Dermis blood vessel endothelial cell (primary cell): ENCODE measurements around the gene MAD1L1. TPM values are rescaled to one million over a fixed set of nuclear protein-coding genes. Genes with fewer than 3 reads are reported as not detected.
A peak's percentile ranks its signal among the peaks of the same experiment; 100 is the strongest.

Experiments
- DNase-seq: peaks from one replicate; pipeline ENCODE4 v3.0.0; 2010
- total RNA-seq: library from RNA; depleted of rRNA; stranded (reverse); fragments of >200 nt; gene quantifications from 2 replicates; pipeline ENCODE4 v1.2.3, GENCODE V29; 2014

The MAD1L1 gene
- total RNA-seq, 1 donor from 2014 or later: 53.3 TPM

DNA sequence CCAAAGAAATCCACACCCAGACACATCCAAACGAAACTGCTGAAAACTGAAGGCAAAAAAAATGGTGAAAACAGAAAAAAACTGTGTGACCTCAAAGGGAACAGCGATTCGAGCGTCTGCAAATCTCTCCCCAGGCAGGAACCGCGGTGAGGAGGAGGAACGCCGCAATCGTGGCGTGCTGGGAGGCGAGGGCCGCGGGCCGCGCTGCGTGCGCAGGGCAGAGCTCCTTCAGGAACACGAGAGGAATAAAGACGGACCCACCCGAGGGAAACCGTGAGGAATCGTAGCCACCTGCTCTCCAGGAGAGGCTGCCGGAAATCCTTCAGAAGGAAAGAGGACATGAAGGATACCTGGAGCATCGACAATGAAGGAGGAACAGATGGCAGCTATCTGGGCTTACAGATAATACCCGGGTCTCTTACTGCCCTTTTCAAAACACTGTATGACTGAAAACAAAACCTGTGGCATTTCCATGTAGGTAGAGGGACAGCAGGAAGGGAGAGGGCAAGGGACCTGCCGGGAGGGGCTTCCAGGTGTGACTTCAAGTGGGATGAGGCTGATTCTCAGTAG lies 266.0 kb downstream of the MAD1L1 start:
- no peak for DNase-seq

DNA sequence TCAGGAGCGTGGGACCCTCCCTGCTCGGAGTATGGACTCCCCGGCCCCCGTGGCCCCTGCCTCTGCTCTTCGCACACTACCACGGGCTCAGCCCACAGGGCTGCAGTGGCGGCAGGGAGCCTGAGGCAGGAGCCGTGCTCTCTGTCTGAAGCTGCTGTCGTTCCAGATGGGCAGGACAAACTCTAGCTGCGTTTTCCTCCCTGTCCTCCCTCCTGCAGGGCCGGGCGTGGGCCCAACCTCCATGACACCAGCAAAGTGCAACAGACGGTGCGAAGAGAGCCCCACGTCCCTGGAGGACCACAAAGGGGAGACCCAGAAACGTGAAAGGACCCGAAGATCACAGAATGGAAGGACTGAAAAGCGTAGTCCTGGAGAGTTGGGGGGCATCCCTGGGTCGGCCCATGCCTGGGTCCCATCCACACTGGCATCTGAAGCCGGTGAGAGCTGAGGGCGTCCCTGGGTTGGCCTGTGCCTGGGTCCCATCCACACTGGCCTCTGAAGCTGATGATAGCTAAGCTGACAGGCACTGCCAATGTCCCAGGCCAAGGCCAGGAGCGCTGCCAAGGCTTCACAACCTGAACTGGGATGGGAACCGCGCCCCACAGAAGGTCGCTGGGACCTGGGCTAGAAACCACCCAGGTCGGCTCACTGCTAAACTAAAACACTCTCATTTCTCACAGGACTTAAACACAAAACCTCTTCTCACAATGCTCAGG lies 267.0 kb downstream of the MAD1L1 start:
- DNase-seq: no peak

DNA sequence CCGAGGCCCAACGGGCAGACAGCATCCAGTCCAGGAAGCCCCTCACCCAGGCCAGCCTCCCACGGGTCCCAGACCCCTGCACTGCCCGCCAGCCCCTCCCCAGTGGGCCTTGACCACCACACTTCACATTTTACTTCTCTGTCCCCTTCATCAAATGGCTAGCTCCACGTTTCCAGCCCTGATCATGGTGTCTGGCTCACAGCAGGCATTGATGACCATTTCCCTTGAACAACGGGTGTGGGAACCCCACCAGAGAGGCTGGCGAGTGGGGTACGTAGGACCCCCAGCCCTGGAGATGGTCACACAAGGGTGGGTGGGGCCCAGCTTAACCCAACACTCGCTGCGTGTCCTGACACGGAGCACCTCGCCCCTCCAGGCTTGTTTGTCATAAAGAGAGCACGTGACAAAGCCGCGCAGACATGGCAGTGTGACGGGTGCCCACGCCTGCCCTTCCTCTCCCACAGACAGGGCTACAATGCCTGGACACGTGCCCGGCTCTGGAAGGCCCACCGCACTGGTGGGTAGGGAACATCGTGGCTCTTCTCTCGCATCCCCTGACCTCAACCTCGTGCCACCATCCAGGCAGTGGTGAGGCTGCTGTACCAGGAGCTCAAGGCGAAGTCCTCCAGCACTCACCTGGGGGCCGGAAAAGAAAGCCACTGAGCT lies 267.7 kb downstream of the MAD1L1 start:
- no peak for DNase-seq

DNA sequence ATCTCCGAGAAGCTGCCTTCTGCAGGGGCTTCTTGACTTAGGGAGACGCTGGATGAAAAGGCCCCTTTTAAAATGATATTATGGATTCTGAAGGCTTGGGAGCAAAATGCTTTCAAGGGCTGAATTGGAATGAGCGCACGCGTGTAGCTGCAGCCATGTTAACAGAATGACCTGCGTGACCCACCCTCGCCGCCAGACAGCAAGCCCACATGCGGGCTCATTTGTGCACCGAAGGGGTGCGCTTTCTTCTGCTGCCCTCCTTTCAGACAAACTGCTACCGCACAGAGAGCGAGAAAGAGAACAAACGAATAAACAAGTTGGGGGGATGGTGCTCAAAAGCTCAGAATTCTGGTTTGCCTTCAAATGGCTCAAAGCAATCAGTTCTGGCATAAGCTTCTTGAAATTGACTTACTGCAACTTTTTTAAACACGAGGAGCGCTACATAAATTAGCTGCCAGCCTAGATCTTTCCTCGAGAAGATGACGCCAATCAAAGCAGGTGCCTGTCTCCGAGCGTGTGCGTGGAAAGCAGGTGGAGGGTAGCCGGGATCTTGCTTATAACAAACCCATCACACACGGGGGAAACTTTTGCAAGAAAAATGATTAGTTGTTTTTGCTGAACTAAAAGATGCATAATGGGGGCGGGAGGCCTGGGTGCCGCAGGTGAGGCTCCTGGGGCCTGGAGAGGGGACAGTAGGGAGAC lies 268.4 kb downstream of the MAD1L1 start:
- DNase-seq: no peak

DNA sequence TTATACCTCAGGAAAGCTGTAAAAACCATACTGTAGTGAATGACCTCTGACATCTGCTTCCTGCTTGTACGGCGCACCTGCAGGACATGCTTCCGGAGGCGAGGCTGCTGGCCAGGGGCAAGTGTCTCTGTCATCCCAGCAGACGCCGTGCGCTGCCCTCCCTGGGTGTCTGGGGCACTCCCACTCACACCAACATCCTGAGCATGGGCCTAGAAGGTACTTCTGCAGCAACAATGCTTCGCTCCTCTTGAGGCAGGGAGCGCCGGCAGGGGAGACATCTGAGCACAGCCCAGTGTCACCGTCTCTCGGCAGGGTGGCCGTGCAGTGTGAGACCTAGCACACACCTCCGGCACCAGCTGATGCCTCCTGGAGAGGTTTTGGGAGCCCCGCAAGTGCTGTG lies 269.2 kb downstream of the MAD1L1 start:
- DNase-seq: no peak

DNA sequence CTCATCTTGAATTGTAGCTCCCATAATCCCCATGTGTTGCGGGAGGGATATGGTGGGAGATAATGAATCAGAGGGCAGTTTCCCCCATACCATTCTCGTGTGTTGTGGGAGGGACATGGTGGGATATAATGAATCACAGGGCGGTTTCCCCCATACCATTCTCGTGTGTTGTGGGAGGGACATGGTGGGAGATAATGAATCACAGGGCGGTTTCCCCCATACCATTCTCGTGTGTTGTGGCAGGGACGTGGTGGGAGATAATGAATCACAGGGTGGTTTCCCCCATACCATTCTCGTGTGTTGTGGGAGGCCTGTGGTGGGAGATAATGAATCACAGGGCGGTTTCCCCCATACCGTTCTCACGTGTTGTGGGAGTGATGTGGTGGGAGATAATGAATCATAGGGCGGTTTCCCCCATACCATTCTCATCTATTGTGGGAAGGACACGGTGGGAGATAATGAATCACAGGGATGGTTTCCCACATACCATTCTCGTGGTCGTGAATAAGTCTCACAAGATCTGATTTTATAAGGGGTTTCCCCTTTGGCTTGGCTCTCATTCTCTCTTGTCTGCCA lies 271.0 kb downstream of the MAD1L1 start:
- peak; percentile 10 for DNase-seq

DNA sequence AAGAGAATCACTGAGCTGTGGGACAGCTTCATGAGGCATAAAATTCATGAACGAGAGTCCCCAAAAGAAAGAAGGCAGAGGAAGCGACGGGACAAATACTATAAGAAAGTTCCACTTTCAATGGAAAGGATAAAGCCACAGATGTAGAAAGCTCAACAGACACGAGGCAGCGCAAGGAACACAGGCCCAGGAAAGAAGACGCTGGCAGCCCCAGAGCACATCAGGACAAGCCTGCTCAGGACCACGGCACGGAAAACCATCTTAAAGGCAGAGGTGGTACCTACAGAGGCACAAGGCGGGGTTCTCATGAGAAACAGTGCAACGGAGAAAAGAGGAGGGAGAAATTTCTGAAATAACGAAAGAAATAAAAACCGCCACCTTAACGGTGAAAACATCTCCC lies 273.4 kb downstream of the MAD1L1 start:
- DNase-seq: no peak

DNA sequence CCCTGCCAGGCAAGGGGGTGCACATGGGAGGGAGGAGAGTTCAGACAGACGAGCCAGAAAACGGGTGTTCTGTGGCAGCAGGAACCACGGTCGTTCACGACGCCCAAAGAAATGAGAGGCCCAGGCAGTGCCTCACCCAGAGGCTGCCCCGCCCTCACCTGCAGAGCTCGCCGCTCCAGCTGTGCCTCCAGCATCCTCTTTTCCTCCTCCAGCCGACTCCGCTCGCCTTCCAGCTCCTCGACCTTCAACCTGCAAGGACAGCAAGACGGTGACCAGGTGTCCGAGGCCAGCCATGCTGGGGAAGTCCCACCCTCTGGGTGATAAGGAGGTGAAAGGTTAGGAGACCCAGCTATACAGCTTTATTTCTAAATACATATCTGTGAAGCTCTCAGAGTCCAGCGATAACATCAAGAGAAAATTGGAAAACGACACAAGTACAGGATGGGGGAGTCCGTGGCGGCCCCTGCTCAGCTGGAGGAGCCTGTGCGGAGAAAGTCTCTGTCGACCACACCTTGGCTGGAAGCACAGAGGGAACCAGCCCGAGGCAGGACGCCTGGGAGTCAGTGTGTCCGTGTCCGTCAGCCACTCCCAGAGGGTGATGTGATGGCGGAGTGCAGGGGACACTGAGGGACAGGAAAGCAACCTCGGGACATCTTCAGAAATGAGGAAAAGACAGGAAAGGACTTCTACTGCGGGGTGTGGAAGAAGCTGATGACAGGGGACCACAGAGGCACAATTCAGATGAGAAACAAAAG lies 275.1 kb downstream of the MAD1L1 start:
- DNase-seq: no peak

DNA sequence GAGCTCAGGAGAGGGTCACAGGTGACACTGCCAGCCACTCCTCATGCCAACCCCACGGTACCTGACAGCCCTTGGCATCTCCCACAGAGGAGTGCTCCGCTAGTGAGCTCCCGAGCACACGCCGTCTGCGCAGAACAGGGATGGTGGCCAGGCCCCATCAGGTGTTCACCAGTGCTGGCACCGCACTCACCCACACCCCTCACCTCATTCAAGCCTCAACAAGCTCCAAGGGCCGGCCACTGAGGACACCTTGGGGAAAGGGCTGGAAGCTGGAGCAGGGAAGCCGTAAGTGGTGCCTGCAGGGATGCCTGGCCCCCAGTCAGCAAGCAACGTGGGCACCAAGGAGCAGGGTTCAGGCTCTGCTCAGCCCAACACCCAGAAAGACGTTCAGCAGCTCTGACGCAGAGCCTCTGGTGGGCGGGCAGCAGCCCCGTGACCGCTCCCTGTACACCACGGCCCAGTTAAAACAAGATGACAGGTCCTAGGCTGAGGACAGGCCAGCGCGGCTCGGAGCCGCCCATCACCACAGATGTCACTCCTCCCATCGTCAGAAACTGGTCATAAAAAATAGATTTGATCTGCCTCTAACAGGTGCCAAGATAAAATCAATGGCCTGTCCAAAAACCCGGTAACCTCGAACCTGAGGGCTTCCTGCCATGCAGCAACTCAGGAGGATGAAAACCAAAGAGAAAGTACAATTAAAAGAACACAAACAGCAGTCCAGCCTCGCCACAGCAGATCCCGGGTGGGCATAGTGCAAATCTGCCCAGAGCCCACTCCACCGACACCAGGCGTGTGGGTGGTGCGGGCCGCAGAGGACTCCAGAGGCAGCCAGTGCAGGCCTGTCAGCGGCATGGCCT lies 275.9 kb downstream of the MAD1L1 start:
- no peak for DNase-seq

DNA sequence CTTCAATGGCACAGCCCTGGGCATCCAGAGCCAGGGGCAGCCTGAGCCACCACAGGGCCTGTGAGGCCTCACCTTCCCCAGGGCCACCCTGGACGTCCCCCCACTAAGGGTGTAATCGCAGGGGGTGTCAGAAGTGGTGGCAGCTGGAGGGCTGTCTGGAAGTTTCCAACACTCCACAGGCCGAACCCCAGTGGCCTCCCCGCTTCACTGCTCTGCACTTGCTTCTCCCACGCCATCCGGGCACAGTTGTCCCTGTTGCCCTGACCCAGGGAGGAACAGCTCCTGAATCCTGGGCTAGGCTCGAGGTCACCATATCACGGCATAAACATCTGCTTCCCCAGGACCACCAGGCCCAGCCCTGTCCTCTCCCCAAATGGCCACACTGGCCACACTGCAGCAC lies 276.6 kb downstream of the MAD1L1 start:
- DNase-seq: no peak

DNA sequence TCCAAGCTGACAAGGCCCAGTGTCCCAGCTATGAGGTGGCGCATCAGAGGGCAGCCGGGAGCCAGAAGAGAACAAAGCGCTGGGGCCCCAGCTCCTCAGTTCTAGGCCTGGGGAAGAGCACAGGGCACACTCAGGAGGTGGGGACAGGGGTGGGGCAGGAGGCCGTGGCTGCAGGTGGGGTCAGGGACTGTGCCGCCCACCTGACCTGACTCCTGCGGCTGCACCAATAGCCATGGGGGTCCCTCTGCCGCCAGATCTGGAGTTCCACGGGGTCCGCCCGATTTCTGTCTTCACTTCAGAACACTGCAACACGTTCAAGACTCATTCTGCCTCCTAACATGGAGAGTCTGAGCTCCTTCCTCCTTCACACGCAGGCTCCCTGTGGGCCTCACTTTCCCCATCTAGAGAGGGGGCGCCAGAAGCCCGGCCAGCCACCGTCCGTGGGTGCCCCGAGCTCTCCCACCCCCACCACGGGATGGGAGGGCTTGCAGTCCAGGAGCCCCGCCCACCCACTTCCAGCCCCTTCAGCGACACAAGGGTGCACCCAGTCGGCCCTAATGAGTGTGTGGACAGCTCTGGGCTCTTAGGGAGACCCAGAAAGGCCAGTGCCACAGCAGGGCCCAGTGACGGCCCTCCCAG lies 278.3 kb downstream of the MAD1L1 start:
- no peak for DNase-seq

DNA sequence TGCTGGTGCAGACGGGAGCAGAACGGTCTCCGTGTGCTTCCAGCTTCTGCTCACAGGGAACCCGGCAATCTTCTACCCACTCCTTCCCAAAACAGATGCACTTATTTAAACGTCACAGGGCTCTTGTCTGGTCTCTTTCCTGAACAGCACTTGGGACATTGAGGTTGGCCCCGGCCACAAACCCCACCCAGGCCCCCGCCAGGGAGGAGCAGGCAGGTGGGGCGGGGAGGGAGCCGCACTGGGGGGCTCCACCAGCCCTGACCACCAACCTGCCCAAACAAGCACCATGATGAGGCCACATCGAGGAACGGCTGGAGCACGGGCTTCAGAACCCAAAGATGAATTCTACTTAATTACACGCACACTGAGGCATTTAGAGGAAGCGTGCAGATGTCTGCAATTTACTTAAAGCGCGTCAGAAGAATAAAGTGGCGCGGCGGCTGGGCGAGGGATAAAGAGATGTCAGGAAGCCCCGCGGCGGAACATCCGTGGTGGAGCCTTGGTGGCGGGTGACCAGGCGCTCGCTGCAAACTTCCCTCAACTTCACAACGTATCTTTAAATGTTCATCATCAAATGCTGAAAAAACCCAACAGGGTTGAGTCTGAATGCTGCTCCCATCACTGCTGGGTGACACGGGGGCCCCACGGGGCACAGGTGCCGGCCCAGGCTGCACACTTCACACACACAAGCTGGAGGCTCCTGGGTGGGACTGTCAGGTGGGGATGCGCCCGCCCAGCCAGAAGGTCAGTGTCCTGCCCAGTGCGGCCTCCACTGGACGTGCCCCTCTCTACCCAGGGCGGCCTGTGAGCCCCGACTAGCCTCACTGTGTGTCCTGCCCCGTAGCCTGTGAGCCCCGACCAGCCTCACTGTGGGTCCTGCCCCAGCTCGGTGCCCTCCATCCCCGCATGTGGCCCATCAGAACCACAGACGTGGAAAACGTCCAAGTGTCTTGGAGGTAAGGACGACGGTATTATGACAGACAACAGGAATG lies 279.2 kb downstream of the MAD1L1 start:
- no peak for DNase-seq

DNA sequence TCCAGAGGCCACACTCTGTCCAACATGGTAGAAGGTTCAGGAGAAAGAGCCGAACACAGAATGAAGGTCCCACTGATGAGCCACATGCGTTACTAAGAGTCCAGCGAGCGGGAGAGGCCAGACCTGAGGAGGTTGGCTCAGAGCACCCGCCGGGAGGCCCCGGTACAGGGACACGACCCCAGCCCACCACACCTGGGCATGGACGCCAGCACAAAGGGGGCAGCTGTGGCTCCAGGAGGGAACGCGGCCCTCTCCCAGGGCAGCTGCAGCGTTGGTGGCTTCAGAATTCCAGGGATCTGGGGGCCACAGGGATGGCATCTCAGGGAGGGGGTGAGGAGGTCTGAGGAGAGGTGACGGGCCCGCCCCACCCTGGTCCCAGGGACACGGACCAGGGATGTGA lies 280.0 kb downstream of the MAD1L1 start:
- no peak for DNase-seq

DNA sequence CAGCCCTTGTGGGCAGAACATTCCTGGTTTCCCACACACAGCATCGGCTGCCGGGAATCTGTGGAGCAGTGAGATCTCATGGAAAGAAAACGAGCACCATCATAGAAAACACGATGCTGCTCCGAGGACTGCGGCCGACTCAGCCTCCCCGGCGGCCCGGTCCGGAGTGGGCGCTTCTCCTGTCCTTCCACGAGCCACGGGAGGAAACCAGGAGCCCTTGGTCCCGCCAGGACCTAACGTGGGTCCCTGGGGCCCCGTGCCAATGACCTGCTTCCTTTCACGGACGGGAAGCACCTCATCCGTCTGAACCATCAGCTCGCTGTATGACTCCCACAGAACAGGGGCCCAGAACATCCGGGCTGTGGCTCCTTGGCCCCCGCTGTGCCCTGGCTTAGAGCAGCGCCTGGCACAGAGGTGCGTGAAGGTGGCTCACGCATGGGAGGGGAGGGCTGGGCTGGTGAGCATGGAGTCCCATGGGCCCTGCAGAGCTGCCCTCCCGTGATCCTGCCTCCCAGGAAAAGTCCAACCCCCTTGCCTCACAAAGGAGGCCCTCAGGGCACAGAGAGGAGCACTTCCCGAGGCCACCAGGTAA lies 280.5 kb downstream of the MAD1L1 start:
- no peak for DNase-seq

DNA sequence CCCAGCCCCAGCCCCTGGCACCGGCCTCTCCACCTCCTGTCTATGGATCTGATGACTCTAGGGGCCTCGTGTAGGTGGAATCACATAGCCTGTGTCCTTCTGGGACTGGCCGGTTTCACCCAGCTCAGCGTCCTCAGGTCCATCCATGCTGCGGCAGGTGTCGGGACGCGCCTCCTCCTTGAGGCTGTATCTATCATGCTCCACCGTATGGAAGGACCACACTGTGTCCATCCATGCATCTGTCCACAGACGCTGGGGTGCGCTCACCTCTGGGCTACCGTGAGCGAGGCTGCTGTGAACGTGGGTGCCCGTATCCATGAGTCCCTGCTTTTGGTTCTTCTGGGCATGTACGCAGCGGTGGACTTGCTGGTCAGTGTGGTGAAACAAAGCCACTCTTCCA lies 281.1 kb downstream of the MAD1L1 start:
- DNase-seq: no peak

DNA sequence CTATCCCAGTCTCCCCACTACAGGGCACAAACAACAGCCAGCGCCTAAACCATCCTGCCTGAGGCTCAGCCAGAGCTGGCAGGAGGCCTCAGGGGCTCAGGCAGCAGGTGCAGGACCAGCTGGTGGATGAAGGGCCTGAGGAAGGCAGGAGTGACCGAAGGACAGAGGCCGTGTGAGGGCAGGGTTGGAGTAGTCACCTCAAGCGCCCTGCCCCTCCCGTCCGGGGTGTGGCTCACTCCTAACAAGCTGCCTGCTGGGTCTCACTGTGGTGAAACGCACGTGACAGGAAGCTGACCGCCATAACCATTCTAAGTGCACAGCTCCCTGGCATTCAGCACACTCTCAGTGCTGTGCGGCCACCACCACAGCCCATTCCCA lies 281.6 kb downstream of the MAD1L1 start:
- peak; percentile 39 for DNase-seq

DNA sequence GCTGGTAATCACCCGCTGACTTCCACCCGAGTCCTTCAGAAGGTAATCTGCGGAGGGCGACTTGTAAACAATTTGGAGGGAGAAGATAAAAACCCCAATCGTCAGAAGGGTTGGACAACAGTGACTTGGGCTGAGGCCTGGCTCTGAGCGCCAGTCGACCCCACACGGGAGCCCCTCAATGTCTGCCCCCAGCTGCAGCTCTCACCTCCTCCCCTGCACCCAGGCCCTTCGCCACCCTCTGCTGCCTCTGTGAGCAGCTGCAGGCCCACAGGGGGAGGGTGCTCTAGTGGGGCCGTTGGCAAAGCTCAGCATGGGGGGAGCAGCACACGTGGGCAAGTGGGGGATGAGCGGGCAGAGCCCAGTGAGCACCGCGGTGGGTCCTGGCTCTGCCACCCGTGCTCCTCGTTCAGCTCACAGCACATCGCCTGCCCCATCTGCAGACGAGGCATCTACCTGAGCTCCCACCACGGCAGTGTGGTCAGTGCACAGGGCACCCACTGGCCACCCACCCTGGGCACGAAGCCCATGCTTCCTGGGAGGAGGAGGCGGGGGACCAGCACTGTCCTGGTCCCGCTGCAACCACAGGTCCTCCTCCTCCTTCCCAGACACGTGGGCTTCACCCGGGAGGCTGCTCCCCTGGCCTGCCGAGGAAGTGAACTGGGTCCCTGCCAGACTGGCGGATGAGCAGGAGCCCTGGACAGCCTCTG lies 282.1 kb downstream of the MAD1L1 start:
- DNase-seq: no peak

DNA sequence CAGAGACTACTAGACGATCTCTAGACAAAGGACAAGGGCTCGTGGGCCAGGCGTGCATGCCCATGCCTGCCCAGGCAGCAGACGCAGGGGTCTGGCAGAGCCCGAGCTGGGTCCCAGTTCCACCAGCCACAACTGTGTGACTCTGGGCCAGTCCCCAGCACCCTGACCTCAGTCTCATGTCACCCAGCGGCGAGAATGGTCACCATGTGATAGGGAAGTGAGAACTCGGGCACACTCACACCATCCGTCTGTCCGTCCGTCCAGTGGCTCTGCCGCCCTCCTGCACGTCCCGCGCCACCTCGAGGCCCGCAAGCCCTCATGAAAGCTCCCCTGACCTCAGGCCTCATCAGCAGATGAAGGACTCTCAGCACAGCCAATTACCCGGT lies 282.7 kb downstream of the MAD1L1 start:
- DNase-seq: no peak

DNA sequence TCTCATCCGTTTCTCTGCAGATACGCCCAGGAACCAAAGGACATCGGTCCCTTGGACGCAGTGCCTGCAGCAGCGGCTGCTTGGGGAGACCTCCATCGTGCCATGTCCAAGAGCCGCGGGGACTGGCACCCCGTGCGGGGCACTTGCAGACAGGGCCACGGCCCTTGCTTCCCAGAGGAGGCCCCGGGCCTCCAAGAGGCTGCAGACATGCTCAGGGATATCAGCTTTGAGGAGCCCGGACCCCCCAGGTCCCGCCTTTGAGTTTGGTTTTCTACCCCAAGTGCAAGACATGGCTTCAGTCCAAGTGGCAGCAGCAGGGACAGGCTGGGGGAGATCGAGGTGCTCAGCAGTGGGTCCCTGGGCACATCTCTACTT lies 283.1 kb downstream of the MAD1L1 start:
- DNase-seq: no peak
